Gastrocnemius medialis (tissue), 4 donors: ENCODE measurements around the gene SERTAD4. TPM values are rescaled to one million over a fixed set of nuclear protein-coding genes. Genes with fewer than 3 reads are reported as not detected.
A peak's percentile ranks its signal among the peaks of the same experiment; 100 is the strongest.

Experiments
- ATAC-seq, 2 donors: fragments of 150-250 bp; one replicate each; pipeline ENCODE4 v1.9.1; 2016
- DNase-seq, 2 donors: peaks; one replicate each; pipeline ENCODE4 v3.0.0-alpha.2; 2019
- H3K27ac ChIP-seq, 4 donors: fragments of 200-600 bp; sonication (generic); 1 replicate in 1 of 4; 2 replicates in 3 of 4; pipeline ENCODE4 v1.5.1; 2016 to 2018; ENCODE audit warnings: mild to moderate bottlenecking in 2 of 4, moderate library complexity in 1 of 4
- H3K27me3 ChIP-seq, 3 donors: fragments of 200-600 bp; sonication (generic) in 2 of 3; 1 replicate in 1 of 3; 2 replicates in 2 of 3; pipeline versions ENCODE4 v1.5.1 to v1.6.0; 2016 to 2019; ENCODE audit warnings: mild to moderate bottlenecking in 1 of 3, moderate library complexity in 1 of 3
- H3K36me3 ChIP-seq, 2 donors: fragments of 200-600 bp; sonication (generic) in 1 of 2; one replicate each; pipeline ENCODE4 v1.5.1; 2017 to 2018
- H3K4me1 ChIP-seq, 2 donors: fragments of 200-600 bp; sonication (generic) in 1 of 2; one replicate each; pipeline ENCODE4 v1.5.1; 2016 to 2017; ENCODE audit warnings: mild to moderate bottlenecking in 2 of 2
- H3K4me3 ChIP-seq, 4 donors: fragments of 200-600 bp; sonication (generic) in 3 of 4; 1 replicate in 1 of 4; 2 replicates in 3 of 4; pipeline ENCODE4 v1.5.1; 2016 to 2019; ENCODE audit warnings: mild to moderate bottlenecking in 2 of 4
- H3K9me3 ChIP-seq, 3 donors: fragments of 200-600 bp; sonication (generic) in 2 of 3; 1 replicate in 1 of 3; 2 replicates in 2 of 3; pipeline ENCODE4 v1.5.1; 2016 to 2019
- POLR2A ChIP-seq, 2 donors: fragments of 450-650 bp; IDR thresholded peaks; one replicate each; pipeline ENCODE4 v1.6.1; 2017; ENCODE audit warnings: antibody characterized with exemption in 2 of 2, mild to moderate bottlenecking in 2 of 2, moderate library complexity in 2 of 2
- in situ Hi-C, 4 donors: fragments of 200-750 bp; cut with MboI; loops; one replicate each; pipeline versions ENCODE4 v1.15.0 to v1.8.0; 2017; ENCODE audit warnings: low sequenced_read_pairs in 4 of 4
- intact Hi-C: fragments of 100-400 bp; cut with DNase I; formaldehyde crosslinking; loops from one replicate; pipeline ENCODE4 v1.15.1; 2023; ENCODE audit warnings: low total_unique reads
- total RNA-seq, 4 donors: library from RNA; depleted of rRNA; stranded (reverse); fragments of >200 nt; gene quantifications; one replicate each; pipeline versions ENCODE4 v1.1.0 to v1.2.3, GENCODE V29; 2016
- TF ChIP-seq, protein P1 (sequence below), 5 experiments: fragments of 450-650 bp in 3 of 5; fragments of 200-600 bp in 2 of 5; sonication (generic) in 2 of 5; IDR thresholded peaks in 4 of 5; conservative IDR thresholded peaks in 1 of 5; 1 replicate in 4 of 5; 2 replicates in 1 of 5; pipeline ENCODE4 v1.5.1; 2016 to 2019; ENCODE audit warnings: antibody characterized with exemption in 5 of 5, mild to moderate bottlenecking in 3 of 5, moderate library complexity in 3 of 5

The SERTAD4 gene
- total RNA-seq, 4 donors from 2014 or later = 0.10 to 0.41 (median 0.16) TPM; not detected in 1

- Histone ChIP-seq H3K4me1 (peaks cover 0 to 14% of the 10 kb centered on the region in 2 donors), H3K9me3 (no peaks in the 10 kb centered on the region), H3K36me3 (no peaks in the 10 kb centered on the region), H3K4me3 (peak overlapping the region; percentile 29 to 56 (median 41)), H3K27me3 (peaks cover 20 to 42% (median 23%) of the 10 kb centered on the region in 3 donors), H3K27ac (no peak overlapping the region)
- in situ Hi-C loops = no loop called here
- no peak for TF ChIP-seq POLR2A (IDR thresholded peaks at IDR 0.05)
- TF ChIP-seq, protein P1, sequence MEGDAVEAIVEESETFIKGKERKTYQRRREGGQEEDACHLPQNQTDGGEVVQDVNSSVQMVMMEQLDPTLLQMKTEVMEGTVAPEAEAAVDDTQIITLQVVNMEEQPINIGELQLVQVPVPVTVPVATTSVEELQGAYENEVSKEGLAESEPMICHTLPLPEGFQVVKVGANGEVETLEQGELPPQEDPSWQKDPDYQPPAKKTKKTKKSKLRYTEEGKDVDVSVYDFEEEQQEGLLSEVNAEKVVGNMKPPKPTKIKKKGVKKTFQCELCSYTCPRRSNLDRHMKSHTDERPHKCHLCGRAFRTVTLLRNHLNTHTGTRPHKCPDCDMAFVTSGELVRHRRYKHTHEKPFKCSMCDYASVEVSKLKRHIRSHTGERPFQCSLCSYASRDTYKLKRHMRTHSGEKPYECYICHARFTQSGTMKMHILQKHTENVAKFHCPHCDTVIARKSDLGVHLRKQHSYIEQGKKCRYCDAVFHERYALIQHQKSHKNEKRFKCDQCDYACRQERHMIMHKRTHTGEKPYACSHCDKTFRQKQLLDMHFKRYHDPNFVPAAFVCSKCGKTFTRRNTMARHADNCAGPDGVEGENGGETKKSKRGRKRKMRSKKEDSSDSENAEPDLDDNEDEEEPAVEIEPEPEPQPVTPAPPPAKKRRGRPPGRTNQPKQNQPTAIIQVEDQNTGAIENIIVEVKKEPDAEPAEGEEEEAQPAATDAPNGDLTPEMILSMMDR (IDR thresholded peaks at IDR 0.05 in 4 of 5, conservative IDR thresholded peaks at IDR 0.05 in 1 of 5) = no peak
- intact Hi-C loops = no loop called here
- DNase-seq (no peak), ATAC-seq (no peak)
Observed at GRCh38 chr1:210231846-210232510, 618 bp upstream of the SERTAD4 start.

GRCh38 chr1:210233216-210233494, 559 bp downstream of the SERTAD4 start:
- in situ Hi-C loops = no loop called here
- TF ChIP-seq POLR2A (IDR thresholded peaks at IDR 0.05) = no peak
- TF ChIP-seq, protein P1 (IDR thresholded peaks at IDR 0.05 in 4 of 5, conservative IDR thresholded peaks at IDR 0.05 in 1 of 5) = no peak
- H3K36me3 ChIP-seq = no peaks in the 10 kb centered on the region
- peaks cover 0 to 14% of the 10 kb centered on the region in 2 donors for H3K4me1 ChIP-seq
- peak overlapping the region; percentile 56 to 70 (median 64) for H3K4me3 ChIP-seq
- peak; percentile 24 to 37 for ATAC-seq
- peak overlapping the region; percentile 60 to 75 (median 65) for H3K27ac ChIP-seq
- no peaks in the 10 kb centered on the region for H3K9me3 ChIP-seq
- intact Hi-C loops = no loop called here
- peaks cover 16 to 42% (median 23%) of the 10 kb centered on the region in 3 donors for H3K27me3 ChIP-seq
- DNase-seq = no peak

DNA sequence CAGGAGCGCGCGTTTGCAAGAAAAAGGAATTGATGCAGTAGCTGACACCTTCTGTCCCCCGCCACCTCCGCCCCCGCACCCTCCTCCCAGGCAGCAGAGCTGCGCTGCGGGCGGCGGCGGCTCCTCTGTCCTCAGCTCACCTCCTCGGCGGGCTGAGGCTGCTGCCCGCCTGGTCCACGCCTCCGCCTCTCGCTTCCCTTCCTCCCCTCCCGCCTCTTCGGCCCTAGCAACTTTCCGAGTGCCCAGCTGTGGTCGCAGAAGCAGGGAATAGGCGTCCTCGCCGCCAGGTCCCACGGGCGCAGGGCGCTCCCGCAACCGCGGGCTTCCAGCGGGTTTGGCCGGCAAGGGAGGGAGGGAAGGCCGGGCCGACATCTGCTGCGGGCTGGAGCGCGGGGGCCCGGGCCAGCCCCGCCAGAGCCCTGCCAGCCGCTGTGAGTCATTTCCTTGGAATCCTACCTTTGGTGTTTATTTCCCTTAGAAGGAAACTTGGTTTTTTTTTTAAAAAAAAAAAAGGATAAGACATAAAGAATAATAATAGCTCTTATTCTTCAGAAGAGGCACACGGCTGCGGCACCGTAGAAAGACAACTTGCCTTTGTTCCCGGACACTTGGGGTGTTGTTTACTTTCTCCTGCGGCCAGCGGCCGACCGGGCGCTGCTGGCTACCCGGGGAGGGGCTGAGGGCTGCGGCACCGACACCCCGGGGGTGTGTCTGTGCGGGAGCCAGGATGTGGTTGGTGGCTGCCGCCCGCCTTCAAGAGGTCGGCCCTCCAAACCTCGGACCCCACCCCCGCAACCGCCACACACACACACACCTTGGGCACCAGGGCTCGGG, 1.1 kb downstream of the SERTAD4 start:
- in situ Hi-C loops = no loop called here
- Histone ChIP-seq H3K9me3 (no peaks in the 10 kb centered on the region), H3K27me3 (peaks cover 16 to 42% (median 27%) of the 10 kb centered on the region in 3 donors), H3K4me1 (peaks cover 0 to 14% of the 10 kb centered on the region in 2 donors), H3K36me3 (no peaks in the 10 kb centered on the region), H3K4me3 (peak overlapping the region; percentile 56 to 70 (median 64)), H3K27ac (peak overlapping the region; percentile 60 to 75 (median 65))
- TF ChIP-seq, protein P1 (IDR thresholded peaks at IDR 0.05 in 4 of 5, conservative IDR thresholded peaks at IDR 0.05 in 1 of 5) = no peak
- TF ChIP-seq POLR2A (IDR thresholded peaks at IDR 0.05) = peak in 1 of 2 donors; percentile 11
- DNase-seq (no peak), ATAC-seq (peak; percentile 39 to 40)
- intact Hi-C loops = no loop called here

GRCh38 chr1:210234329-210234757, 1.7 kb downstream of the SERTAD4 start:
- H3K27ac ChIP-seq = peak overlapping the region; percentile 60 to 75 (median 65)
- no peaks in the 10 kb centered on the region for H3K36me3 ChIP-seq
- H3K9me3 ChIP-seq = no peaks in the 10 kb centered on the region
- ATAC-seq (no peak), DNase-seq (no peak)
- peaks cover 0 to 14% of the 10 kb centered on the region in 2 donors for H3K4me1 ChIP-seq
- H3K27me3 ChIP-seq = peaks cover 16 to 42% (median 27%) of the 10 kb centered on the region in 3 donors
- intact Hi-C loops (no loop called here), in situ Hi-C loops (no loop called here)
- peak overlapping the region; percentile 56 to 70 (median 64) for H3K4me3 ChIP-seq
- TF ChIP-seq, protein P1 (IDR thresholded peaks at IDR 0.05 in 4 of 5, conservative IDR thresholded peaks at IDR 0.05 in 1 of 5) = no peak
- no peak for TF ChIP-seq POLR2A (IDR thresholded peaks at IDR 0.05)
